Nucleus accumbens (tissue), 56 donors: ENCODE data around the gene RPL18.
"Not testable (repeated sequence)": the region's sequence is repeated elsewhere in the genome, so short reads cannot be mapped to it uniquely, and the experiment has no call there.

Source experiments
- DNase-seq, 56 donors: peaks; one replicate each; lab custom pipeline; 2025; lab: John Stamatoyannopoulos, UW

The RPL18 gene

GRCh38 chr19:48618916-48619691, at the start of gene RPL18, which contains the start of gene SPHK2:
TSS of gene RPL18 (minus strand) at chr19:48619178. CDS start at chr19:48619143, 35 bp downstream.
TSS of gene SPHK2 (plus strand) at chr19:48619506. CDS start at chr19:48620515, 1,009 bp downstream.
- DNase-seq = peak; percentile 92 to 100 (median 99)

- no peak for DNase-seq
Measured at GRCh38 chr19:48668761-48669160, 49.8 kb upstream of the RPL18 start.

- no peak for DNase-seq
Measured at GRCh38 chr19:48668332-48668731, 49.4 kb upstream of the RPL18 start.

GRCh38 chr19:48665786-48666185, 46.8 kb upstream of the RPL18 start:
- DNase-seq = no peak

- DNase-seq = no peak
Measured at GRCh38 chr19:48664476-48664875, 45.5 kb upstream of the RPL18 start.

- no peak for DNase-seq
Measured at GRCh38 chr19:48663667-48664066, 44.7 kb upstream of the RPL18 start.

GRCh38 chr19:48661711-48662090, 42.7 kb upstream of the RPL18 start:
- DNase-seq = no peak

- peak in 50 of 56 donors; percentile 10 to 93 (median 60) for DNase-seq
Measured at GRCh38 chr19:48660852-48661710, 42.1 kb upstream of the RPL18 start.

- peak in 7 of 56 donors; percentile 3 to 53 (median 17) for DNase-seq
Measured at GRCh38 chr19:48659768-48660167, 40.8 kb upstream of the RPL18 start.

GRCh38 chr19:48658483-48658882, 39.5 kb upstream of the RPL18 start:
- no peak for DNase-seq

GRCh38 chr19:48657828-48658227, 38.9 kb upstream of the RPL18 start:
- not testable (repeated sequence) for DNase-seq

- no peak for DNase-seq
Measured at GRCh38 chr19:48656840-48657474, 38.0 kb upstream of the RPL18 start.

- no peak for DNase-seq
Measured at GRCh38 chr19:48654299-48655059, 35.5 kb upstream of the RPL18 start.

GRCh38 chr19:48651683-48652048, 32.7 kb upstream of the RPL18 start:
- no peak for DNase-seq

GRCh38 chr19:48650974-48651682, 32.1 kb upstream of the RPL18 start:
- DNase-seq = no peak

- no peak for DNase-seq
Measured at GRCh38 chr19:48648134-48648533, 29.2 kb upstream of the RPL18 start.

- peak in 1 of 56 donors; percentile 73 for DNase-seq
Measured at GRCh38 chr19:48646722-48647216, 27.8 kb upstream of the RPL18 start.

- peak in 54 of 56 donors; percentile 62 to 93 (median 87) for DNase-seq
Measured at GRCh38 chr19:48646001-48646721, 27.2 kb upstream of the RPL18 start, which contains the start of gene CA11. TSS of gene CA11 (minus strand) at chr19:48646187. CDS start at chr19:48645632, 555 bp downstream.

GRCh38 chr19:48645620-48646000, 26.6 kb upstream of the RPL18 start:
- DNase-seq = peak in 6 of 56 donors; percentile 39 to 67 (median 46)
